OCI-LY7 (cell line): Measurements from ENCODE around the gene ERGIC1. TPM values are rescaled to one million over a fixed set of nuclear protein-coding genes. Genes with fewer than 3 reads are reported as not detected.
A peak's percentile ranks its signal among the peaks of the same experiment; 100 is the strongest.

Experiments used
- BruUV-seq: library from RNA; stranded (reverse); fragments of 400-500 nt; replicated peaks from 2 replicates; lab custom pipeline; 2021; lab: Mats Ljungman, UMichigan
- CTCF ChIA-PET: fragments of 300-600 bp; sonication (Branson Sonifier 250); formaldehyde crosslinking; loops from one replicate; lab custom pipeline; 2022; ENCODE audit warnings: antibody characterized with exemption; ENCODE audit not compliant: unreplicated experiment; lab: Charles Lee
- POLR2A ChIA-PET: fragments of 300-600 bp; sonication (Branson Sonifier 250); formaldehyde crosslinking; loops from one replicate; lab custom pipeline; 2022; ENCODE audit warnings: antibody characterized with exemption; lab: Charles Lee
- DNase-seq: peaks from one replicate; pipeline ENCODE4 v3.0.0-alpha.2; 2015; ENCODE audit warnings: low spot score
- H2AFZ ChIP-seq: fragments of 200-600 bp; sonication (generic), shearing (Covaris generic); 2 replicates; pipeline ENCODE4 v1.6.1; 2014; ENCODE audit warnings: mild to moderate bottlenecking, antibody characterized with exemption, low read length, moderate library complexity
- H3K27ac ChIP-seq: fragments of 200-600 bp; sonication (generic); 2 replicates; pipeline ENCODE4 v1.5.1; 2014; ENCODE audit warnings: mixed run types, low read depth, mild to moderate bottlenecking, moderate library complexity, low read length, inconsistent platforms; ENCODE audit not compliant: poor library complexity, severe bottlenecking
- H3K36me3 ChIP-seq: fragments of 200-600 bp; sonication (generic); 2 replicates; pipeline ENCODE4 v1.6.1; 2014; ENCODE audit warnings: mild to moderate bottlenecking, antibody characterized with exemption, low read length, moderate library complexity, mixed read lengths; ENCODE audit not compliant: insufficient read depth
- H3K4me1 ChIP-seq: fragments of 200-600 bp; sonication (generic); 2 replicates; pipeline ENCODE4 v1.5.1; 2014; ENCODE audit warnings: mild to moderate bottlenecking, low read length; ENCODE audit not compliant: insufficient read depth, poor library complexity, severe bottlenecking
- H3K4me2 ChIP-seq: fragments of 200-600 bp; sonication (generic); 2 replicates; pipeline ENCODE4 v1.6.1; 2014; ENCODE audit warnings: mild to moderate bottlenecking, low read length
- H3K4me3 ChIP-seq: fragments of 200-600 bp; sonication (generic); 2 replicates; pipeline ENCODE4 v1.5.1; 2014; ENCODE audit warnings: mild to moderate bottlenecking, low read depth, low read length; ENCODE audit not compliant: poor library complexity, severe bottlenecking
- H3K79me2 ChIP-seq: fragments of 200-600 bp; sonication (generic); 2 replicates; pipeline ENCODE4 v1.6.1; 2016; ENCODE audit warnings: low read depth, mild to moderate bottlenecking, low read length, moderate library complexity, mixed read lengths; ENCODE audit not compliant: insufficient read depth
- H3K9me2 ChIP-seq: fragments of 200-600 bp; sonication (generic); 2 replicates; pipeline ENCODE4 v1.6.1; 2016; ENCODE audit warnings: mild to moderate bottlenecking, low read length, mixed read lengths; ENCODE audit not compliant: insufficient read depth
- H3K9me3 ChIP-seq: fragments of 200-600 bp; sonication (generic); 2 replicates; pipeline ENCODE4 v1.6.1; 2014; ENCODE audit warnings: mild to moderate bottlenecking, mixed run types, low read length, mixed read lengths
- H4K20me1 ChIP-seq: fragments of 200-600 bp; sonication (generic); 2 replicates; pipeline ENCODE4 v1.6.1; 2014; ENCODE audit warnings: mild to moderate bottlenecking, antibody characterized with exemption, low read length, moderate library complexity, mixed read lengths; ENCODE audit not compliant: insufficient read depth
- EZH2phosphoT487 ChIP-seq: fragments of 200-600 bp; sonication (generic); IDR thresholded peaks from 2 replicates; pipeline ENCODE4 v1.6.1; 2018; ENCODE audit warnings: low read depth, borderline replicate concordance, mild to moderate bottlenecking, mixed run types, antibody characterized with exemption, low read length, moderate library complexity, mixed read lengths
- intact Hi-C: fragments of 100-400 bp; cut with micrococcal nuclease; formaldehyde crosslinking; loops from one replicate; pipeline ENCODE4 v1.10.0; 2022; ENCODE audit not compliant: unreplicated experiment
- total RNA-seq, 2 experiments: library from RNA; depleted of rRNA in 1 of 2; stranded (reverse); fragments of >200 nt in 1 of 2; shearing (Covaris generic) in 1 of 2; gene quantifications; 2 replicates each; pipeline ENCODE4 v1.2.3, GENCODE V29; 2014 to 2022
- TF ChIP-seq, protein P1 (sequence below): fragments of 200-600 bp; sonication (generic); conservative IDR thresholded peaks from 2 replicates; pipeline ENCODE4 v1.5.1; 2014; ENCODE audit warnings: mild to moderate bottlenecking, antibody characterized with exemption, low read length, moderate library complexity, mixed read lengths

The ERGIC1 gene
- total RNA-seq, 2 experiments from 2014 or later: 125 to 178 TPM

DNA sequence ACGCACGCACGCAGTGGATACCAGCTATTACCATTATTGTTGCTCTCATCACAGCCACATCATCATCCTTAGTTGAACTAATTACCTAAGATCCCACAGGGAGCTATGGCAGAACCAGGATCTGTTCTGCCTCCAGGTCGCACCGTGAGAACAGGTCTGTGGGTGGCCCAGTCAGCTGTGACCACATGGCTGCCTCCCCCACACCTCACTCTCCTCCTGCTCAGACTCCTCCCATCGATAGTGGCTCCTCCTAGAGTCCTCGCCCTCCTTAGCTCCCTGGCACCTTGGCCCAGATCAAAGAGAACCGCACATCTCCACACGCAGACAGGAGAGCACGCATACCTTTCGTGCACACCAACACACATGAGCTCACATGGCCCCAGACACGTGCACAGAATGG, 92.7 kb downstream of the ERGIC1 start:
- Histone ChIP-seq H3K27ac (no peak overlapping the region), H3K36me3 (peaks cover 12% of the 10 kb centered on the region; the same call in 1 of the 2 replicates), H4K20me1 (no peaks in the 10 kb centered on the region), H3K9me2 (no peaks in the 10 kb centered on the region), H3K4me3 (no peak overlapping the region), H3K9me3 (no peaks in the 10 kb centered on the region), H3K4me1 (no peaks in the 10 kb centered on the region), H2AFZ (no peak overlapping the region), H3K79me2 (no peaks in the 10 kb centered on the region), H3K4me2 (no peak overlapping the region)
- TF ChIP-seq, protein P1, sequence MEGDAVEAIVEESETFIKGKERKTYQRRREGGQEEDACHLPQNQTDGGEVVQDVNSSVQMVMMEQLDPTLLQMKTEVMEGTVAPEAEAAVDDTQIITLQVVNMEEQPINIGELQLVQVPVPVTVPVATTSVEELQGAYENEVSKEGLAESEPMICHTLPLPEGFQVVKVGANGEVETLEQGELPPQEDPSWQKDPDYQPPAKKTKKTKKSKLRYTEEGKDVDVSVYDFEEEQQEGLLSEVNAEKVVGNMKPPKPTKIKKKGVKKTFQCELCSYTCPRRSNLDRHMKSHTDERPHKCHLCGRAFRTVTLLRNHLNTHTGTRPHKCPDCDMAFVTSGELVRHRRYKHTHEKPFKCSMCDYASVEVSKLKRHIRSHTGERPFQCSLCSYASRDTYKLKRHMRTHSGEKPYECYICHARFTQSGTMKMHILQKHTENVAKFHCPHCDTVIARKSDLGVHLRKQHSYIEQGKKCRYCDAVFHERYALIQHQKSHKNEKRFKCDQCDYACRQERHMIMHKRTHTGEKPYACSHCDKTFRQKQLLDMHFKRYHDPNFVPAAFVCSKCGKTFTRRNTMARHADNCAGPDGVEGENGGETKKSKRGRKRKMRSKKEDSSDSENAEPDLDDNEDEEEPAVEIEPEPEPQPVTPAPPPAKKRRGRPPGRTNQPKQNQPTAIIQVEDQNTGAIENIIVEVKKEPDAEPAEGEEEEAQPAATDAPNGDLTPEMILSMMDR: no peak
- TF ChIP-seq EZH2phosphoT487: no peak
- POLR2A ChIA-PET: interaction anchor here (0.7 kb wide), 1 partner anchor 1712 kb away, joined by 3 read pairs; no protein-coding TSS in a partner anchor
- CTCF ChIA-PET: no interaction called here
- BruUV-seq: no TSS peak
- no peak for DNase-seq
- intact Hi-C loops: no loop called here

DNA sequence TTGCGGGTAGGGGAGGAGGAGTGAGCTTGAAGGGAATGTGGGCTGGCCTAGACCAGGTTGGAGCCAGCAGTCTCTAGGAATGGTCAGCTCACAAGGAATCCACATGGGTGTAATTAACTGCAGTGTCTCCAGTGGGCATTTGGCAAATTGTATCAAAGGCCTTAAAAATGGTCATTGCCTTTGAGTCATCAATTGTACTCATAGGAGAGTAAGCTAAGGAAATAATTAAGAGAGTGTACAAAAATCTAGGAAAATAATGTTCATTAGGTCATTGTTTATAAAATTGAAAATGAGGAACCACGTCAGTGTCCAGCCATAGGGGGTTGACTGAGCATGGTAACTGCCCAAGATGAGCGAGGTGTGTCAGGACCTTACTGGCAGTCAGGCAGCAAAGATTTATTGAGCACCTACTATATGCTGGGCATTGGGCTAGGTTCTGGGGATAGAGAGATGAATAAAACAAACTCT, 95.4 kb downstream of the ERGIC1 start:
- Histone ChIP-seq H3K79me2 (no peaks in the 10 kb centered on the region), H3K27ac (no peak overlapping the region), H3K9me3 (no peaks in the 10 kb centered on the region), H4K20me1 (no peaks in the 10 kb centered on the region), H3K9me2 (no peaks in the 10 kb centered on the region), H3K36me3 (peaks cover 28% of the 10 kb centered on the region; the same call in 1 of the 2 replicates), H3K4me2 (no peak overlapping the region), H3K4me1 (no peaks in the 10 kb centered on the region), H2AFZ (no peak overlapping the region), H3K4me3 (no peak overlapping the region)
- no peak for TF ChIP-seq EZH2phosphoT487
- TF ChIP-seq, protein P1: no peak
- POLR2A ChIA-PET: interaction anchor here (0.7 kb wide), 1 partner anchor 199 kb away, joined by 3 read pairs; no protein-coding TSS in a partner anchor
- DNase-seq: no peak
- TSS peak; percentile 37 for BruUV-seq
- intact Hi-C loops: no loop called here
- CTCF ChIA-PET: interaction anchor here (0.6 kb wide), 1 partner anchor 214 kb away, joined by 3 read pairs; no protein-coding TSS in a partner anchor

DNA sequence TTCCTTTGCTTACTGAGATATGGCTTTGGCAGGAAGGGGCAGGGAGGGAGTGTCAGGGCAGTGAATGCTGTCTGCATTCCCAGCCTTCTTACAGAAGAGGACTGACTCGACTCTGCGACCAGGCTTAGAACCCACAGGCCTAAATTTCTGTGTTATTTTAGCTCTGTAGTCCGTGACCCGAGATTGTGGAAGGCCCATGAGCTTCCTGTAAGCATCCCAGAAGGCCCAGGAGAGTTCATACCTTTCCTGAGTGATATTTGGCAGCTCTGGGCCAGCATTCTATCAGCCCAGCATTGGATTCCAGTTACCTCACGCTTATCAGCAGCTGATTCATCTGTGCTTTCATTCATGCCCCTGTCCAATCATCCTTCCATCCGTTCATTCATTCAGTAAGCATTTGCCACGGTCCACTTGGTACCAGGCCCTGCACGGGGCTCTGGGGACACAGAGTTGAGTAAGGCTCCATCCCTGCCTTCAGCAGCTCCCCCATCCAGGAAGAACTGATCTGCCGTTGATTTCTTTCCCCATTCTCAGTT, 97.0 kb downstream of the ERGIC1 start:
- H3K79me2 ChIP-seq: no peaks in the 10 kb centered on the region
- BruUV-seq: no TSS peak
- TF ChIP-seq, protein P1: no peak
- no peak for TF ChIP-seq EZH2phosphoT487
- peak overlapping the region; percentile 2 for H3K27ac ChIP-seq
- no peaks in the 10 kb centered on the region for H3K9me3 ChIP-seq
- H3K4me1 ChIP-seq: no peaks in the 10 kb centered on the region
- H3K4me3 ChIP-seq: no peak overlapping the region
- H4K20me1 ChIP-seq: no peaks in the 10 kb centered on the region
- no peak overlapping the region for H3K4me2 ChIP-seq
- H3K9me2 ChIP-seq: no peaks in the 10 kb centered on the region
- POLR2A ChIA-PET: interaction anchor here (0.7 kb wide), 1 partner anchor 226 kb away, joined by 3 read pairs; no protein-coding TSS in a partner anchor
- intact Hi-C loops: loop anchor here (5.0 kb wide), 1 partner anchor 159 kb away; the partner anchor contains the start of gene DUSP1
- H2AFZ ChIP-seq: no peak overlapping the region
- CTCF ChIA-PET: no interaction called here
- DNase-seq: no peak
- peaks cover 39% of the 10 kb centered on the region; the same call in 1 of the 2 replicates for H3K36me3 ChIP-seq
